Adipocyte (in vitro differentiated cells): ENCODE results near the gene SORL1-AS1.

ENCODE experiments used
- DNase-seq: peaks from one replicate; pipeline ENCODE4 v3.0.0-alpha.2; 2015; ENCODE audit warnings: low read depth
- H3K27me3 ChIP-seq: replicated peaks from 2 replicates; pipeline ENCODE4 v1.7.0; 2013; ENCODE audit warnings: mild to moderate bottlenecking, low read length, moderate library complexity; ENCODE audit not compliant: control insufficient read depth, insufficient read depth
- H3K36me3 ChIP-seq: 2 replicates; pipeline ENCODE4 v1.7.0; 2013; ENCODE audit warnings: low read length, mild to moderate bottlenecking, moderate library complexity; ENCODE audit not compliant: control insufficient read depth, insufficient read depth, severe bottlenecking
- H3K4me1 ChIP-seq: 2 replicates; pipeline ENCODE4 v1.7.0; 2013; ENCODE audit warnings: mild to moderate bottlenecking, low read length, moderate library complexity; ENCODE audit not compliant: control insufficient read depth, insufficient read depth
- H3K4me3 ChIP-seq: 2 replicates; pipeline ENCODE4 v1.7.0; 2013; ENCODE audit warnings: mild to moderate bottlenecking, low read length, moderate library complexity
- H3K9ac ChIP-seq: 2 replicates; pipeline ENCODE4 v1.7.0; 2013; ENCODE audit warnings: mild to moderate bottlenecking, low read length, moderate library complexity
- H3K9me3 ChIP-seq: 2 replicates; pipeline ENCODE4 v1.7.0; 2013; ENCODE audit warnings: mild to moderate bottlenecking, low read length, moderate library complexity; ENCODE audit not compliant: control insufficient read depth

The SORL1-AS1 gene

GRCh38 chr11:121473064-121473777 is 20.5 kb upstream of the SORL1-AS1 start:
- H3K27me3 ChIP-seq, result peaks cover 30% of the 10 kb centered on the region

GRCh38 chr11:121472312-121472711 is 19.5 kb upstream of the SORL1-AS1 start:
- H3K9ac ChIP-seq, result no peak overlapping the region
- no peaks in the 10 kb centered on the region for H3K36me3 ChIP-seq
- no peak for DNase-seq
- no peak overlapping the region for H3K4me3 ChIP-seq
- no peaks in the 10 kb centered on the region for H3K9me3 ChIP-seq
- peaks cover 33% of the 10 kb centered on the region for H3K27me3 ChIP-seq
- peaks cover 3% of the 10 kb centered on the region for H3K4me1 ChIP-seq

More at GRCh38 chr11:121473064-121473777, 20.5 kb upstream of the SORL1-AS1 start:
- Histone ChIP-seq H3K4me3 (no peak overlapping the region), H3K4me1 (no peaks in the 10 kb centered on the region), H3K9me3 (no peaks in the 10 kb centered on the region), H3K36me3 (no peaks in the 10 kb centered on the region), H3K9ac (no peak overlapping the region)
- DNase-seq, result peak; percentile 19

DNA sequence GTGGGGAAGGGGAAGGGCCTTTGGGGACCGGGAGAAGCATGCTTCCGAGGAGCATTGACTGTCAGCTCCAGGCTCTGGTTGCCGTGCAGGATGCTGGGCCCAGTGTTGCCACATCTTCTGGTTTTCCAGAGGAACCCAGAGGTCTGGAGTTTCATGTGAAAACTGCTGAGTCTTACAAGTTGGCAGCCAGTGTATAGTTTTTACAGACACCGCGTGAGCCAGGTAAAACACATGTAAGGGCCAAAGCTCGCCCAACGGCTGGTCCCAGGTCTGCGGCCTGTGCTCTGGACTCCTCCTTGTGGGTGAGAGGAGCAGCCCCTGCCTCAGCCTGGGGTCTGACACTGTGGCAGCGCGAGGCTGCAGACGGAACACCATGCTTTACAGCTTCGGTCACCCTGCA is 18.4 kb upstream of the SORL1-AS1 start:
- Histone ChIP-seq H3K36me3 (no peaks in the 10 kb centered on the region), H3K4me3 (no peak overlapping the region), H3K9ac (no peak overlapping the region), H3K4me1 (peaks cover 14% of the 10 kb centered on the region), H3K9me3 (no peaks in the 10 kb centered on the region), H3K27me3 (peaks cover 28% of the 10 kb centered on the region)
- no peak for DNase-seq

DNA sequence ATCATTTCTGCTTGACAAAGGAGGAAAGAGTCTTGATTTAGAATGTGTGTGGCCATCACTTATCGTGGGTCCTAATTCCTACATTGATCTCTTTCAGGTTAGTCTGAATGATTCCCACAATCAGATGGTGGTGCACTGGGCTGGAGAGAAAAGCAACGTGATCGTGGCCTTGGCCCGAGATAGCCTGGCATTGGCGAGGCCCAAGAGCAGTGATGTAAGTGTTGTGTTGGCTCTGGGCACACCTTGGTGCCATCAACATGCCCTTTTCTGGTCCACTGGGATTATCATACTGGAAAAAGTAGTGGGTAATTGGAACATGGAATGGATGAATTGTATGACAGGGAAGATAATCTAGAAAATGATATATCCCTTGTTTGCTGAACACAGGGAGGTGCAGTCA is 17.1 kb upstream of the SORL1-AS1 start:
- no peak for DNase-seq
- H3K9me3 ChIP-seq, result no peaks in the 10 kb centered on the region

GRCh38 chr11:121467965-121468364 is 15.2 kb upstream of the SORL1-AS1 start:
- H3K4me1 ChIP-seq, result peaks cover 21% of the 10 kb centered on the region
- H3K9ac ChIP-seq, result no peak overlapping the region
- peaks cover 14% of the 10 kb centered on the region for H3K27me3 ChIP-seq
- no peaks in the 10 kb centered on the region for H3K9me3 ChIP-seq
- H3K4me3 ChIP-seq, result no peak overlapping the region
- DNase-seq, result no peak
- no peaks in the 10 kb centered on the region for H3K36me3 ChIP-seq

More for the DNA sequence above, 17.1 kb upstream of the SORL1-AS1 start:
- no peak overlapping the region for H3K9ac ChIP-seq
- no peaks in the 10 kb centered on the region for H3K36me3 ChIP-seq
- peaks cover 21% of the 10 kb centered on the region for H3K27me3 ChIP-seq
- H3K4me1 ChIP-seq, result peaks cover 19% of the 10 kb centered on the region
- no peak overlapping the region for H3K4me3 ChIP-seq

- Histone ChIP-seq H3K27me3 (peaks cover 14% of the 10 kb centered on the region), H3K9me3 (no peaks in the 10 kb centered on the region), H3K36me3 (no peaks in the 10 kb centered on the region), H3K4me3 (no peak overlapping the region), H3K9ac (no peak overlapping the region), H3K4me1 (peaks cover 21% of the 10 kb centered on the region)
- no peak for DNase-seq
Observed at GRCh38 chr11:121467471-121467870, 14.7 kb upstream of the SORL1-AS1 start.

GRCh38 chr11:121466063-121466794 is 13.5 kb upstream of the SORL1-AS1 start:
- Histone ChIP-seq H3K9ac (no peak overlapping the region), H3K4me1 (peaks cover 21% of the 10 kb centered on the region), H3K9me3 (no peaks in the 10 kb centered on the region), H3K4me3 (peak overlapping the region; percentile 30), H3K36me3 (no peaks in the 10 kb centered on the region), H3K27me3 (peaks cover 14% of the 10 kb centered on the region)
- DNase-seq, result peak; percentile 84

DNA sequence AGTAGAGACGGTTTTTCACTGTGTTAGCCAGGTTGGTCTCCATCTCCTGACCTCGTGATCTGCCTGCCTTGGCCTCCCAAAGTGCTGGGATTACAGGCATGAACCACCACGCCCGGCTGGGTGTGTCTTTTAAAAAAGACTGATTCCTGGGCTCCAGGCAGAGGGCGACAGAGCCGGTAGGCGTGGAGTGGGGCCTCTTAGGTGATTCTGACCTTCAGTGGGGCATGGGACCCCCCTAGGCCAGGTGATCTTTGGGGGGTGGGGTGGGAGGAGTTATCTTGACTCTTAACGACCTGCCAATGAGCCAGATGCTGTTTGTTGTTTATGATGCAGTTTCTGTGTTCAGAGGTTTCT is 12.9 kb upstream of the SORL1-AS1 start:
- peaks cover 24% of the 10 kb centered on the region for H3K4me1 ChIP-seq

GRCh38 chr11:121464352-121464946 is 11.7 kb upstream of the SORL1-AS1 start:
- H3K4me3 ChIP-seq, result no peak overlapping the region
- H3K4me1 ChIP-seq, result peaks cover 24% of the 10 kb centered on the region
- peaks cover 15% of the 10 kb centered on the region for H3K27me3 ChIP-seq
- no peaks in the 10 kb centered on the region for H3K36me3 ChIP-seq
- no peaks in the 10 kb centered on the region for H3K9me3 ChIP-seq
- DNase-seq, result peak; percentile 65
- no peak overlapping the region for H3K9ac ChIP-seq

More for the DNA sequence above, 12.9 kb upstream of the SORL1-AS1 start:
- DNase-seq, result no peak
- Histone ChIP-seq H3K9ac (no peak overlapping the region), H3K4me3 (no peak overlapping the region), H3K27me3 (peaks cover 14% of the 10 kb centered on the region), H3K9me3 (no peaks in the 10 kb centered on the region), H3K36me3 (no peaks in the 10 kb centered on the region)

GRCh38 chr11:121463689-121464335 is 11.0 kb upstream of the SORL1-AS1 start:
- Histone ChIP-seq H3K4me3 (no peak overlapping the region), H3K4me1 (peaks cover 24% of the 10 kb centered on the region), H3K36me3 (no peaks in the 10 kb centered on the region), H3K9ac (no peak overlapping the region), H3K27me3 (peaks cover 19% of the 10 kb centered on the region), H3K9me3 (no peaks in the 10 kb centered on the region)
- no peak for DNase-seq

- DNase-seq, result no peak
- Histone ChIP-seq H3K4me1 (peaks cover 17% of the 10 kb centered on the region), H3K9ac (no peak overlapping the region), H3K9me3 (no peaks in the 10 kb centered on the region), H3K27me3 (peaks cover 11% of the 10 kb centered on the region), H3K36me3 (no peaks in the 10 kb centered on the region), H3K4me3 (no peak overlapping the region)
Observed at GRCh38 chr11:121461843-121462242, 9.1 kb upstream of the SORL1-AS1 start.
